Natural killer cell (primary cell): ENCODE data around the gene DHCR24. TPM values are rescaled to one million over a fixed set of nuclear protein-coding genes. Genes with fewer than 3 reads are reported as not detected.

Source experiments
- ATAC-seq, 3 donors: fragments of 150-1000 bp in 2 of 3; fragments of 200-7000 bp in 1 of 3; cut with Tn5 transposase; 1 replicate in 1 of 3; 2 replicates in 2 of 3; pipeline ENCODE4 v1.10.0; 2021; ENCODE audit warnings: mild to moderate bottlenecking in 2 of 3, moderate library complexity in 2 of 3
- DNase-seq, 2 donors: peaks; one replicate each; pipeline versions ENCODE4 v3.0.0 to v3.0.0-alpha.2; 2013 to 2021; ENCODE audit warnings: mixed read lengths in 1 of 2
- H3K27ac ChIP-seq: one replicate; pipeline ENCODE4 v1.5.1; 2013; ENCODE audit warnings: mild to moderate bottlenecking, low read length
- H3K27me3 ChIP-seq: one replicate; pipeline ENCODE4 v1.6.1; 2013; ENCODE audit warnings: low read length; ENCODE audit not compliant: control insufficient read depth, insufficient read depth
- H3K36me3 ChIP-seq: one replicate; pipeline ENCODE4 v1.6.1; 2013; ENCODE audit warnings: low read length; ENCODE audit not compliant: control insufficient read depth, insufficient read depth
- H3K4me1 ChIP-seq: one replicate; pipeline ENCODE4 v1.6.1; 2013; ENCODE audit warnings: low read length; ENCODE audit not compliant: control insufficient read depth, insufficient read depth
- H3K4me3 ChIP-seq: one replicate; pipeline ENCODE4 v1.5.1; 2013; ENCODE audit warnings: low read length
- H3K9me3 ChIP-seq: one replicate; pipeline ENCODE4 v1.6.1; 2013; ENCODE audit warnings: low read length; ENCODE audit not compliant: control insufficient read depth, insufficient read depth
- H3K27ac Mint-ChIP-seq, 2 donors: one replicate each; pipeline ENCODE4 v1.8.0; 2022; ENCODE audit warnings: mild to moderate bottlenecking in 2 of 2, mixed read lengths in 2 of 2, moderate library complexity in 1 of 2
- H3K27me3 Mint-ChIP-seq, 2 donors: one replicate each; pipeline ENCODE4 v1.8.0; 2022; ENCODE audit warnings: low read depth in 2 of 2, mixed read lengths in 2 of 2
- H3K36me3 Mint-ChIP-seq: one replicate; pipeline ENCODE4 v1.8.0; 2022; ENCODE audit warnings: mixed read lengths
- H3K4me1 Mint-ChIP-seq, 2 donors: one replicate each; pipeline ENCODE4 v1.8.0; 2022; ENCODE audit warnings: mixed read lengths in 2 of 2
- H3K4me3 Mint-ChIP-seq: one replicate; pipeline ENCODE4 v1.8.0; 2022; ENCODE audit warnings: mild to moderate bottlenecking, moderate library complexity, mixed read lengths
- H3K9me3 Mint-ChIP-seq, 2 donors: one replicate each; pipeline ENCODE4 v1.8.0; 2022; ENCODE audit warnings: mixed read lengths in 2 of 2
- WGBS: methylation state at CpG from one replicate; pipeline ENCODE4 v1.1.7; 2013; ENCODE audit warnings: missing lambda C conversion rate; ENCODE audit not compliant: insufficient coverage; 5-methylcytosine and 5-hydroxymethylcytosine counted together
- intact Hi-C: fragments of 100-400 bp; cut with micrococcal nuclease; formaldehyde crosslinking; loops from one replicate; pipeline ENCODE4 v1.14.2; 2022
- total RNA-seq, 4 donors: library from RNA; stranded (reverse); fragments of 120-200 nt in 1 of 4; gene quantifications; one replicate each; pipeline versions ENCODE4 v1.2.3 to v1.2.4, GENCODE V29; 2013 to 2022
- TF ChIP-seq, protein P1 (sequence below): fragments of 200-600 bp; IDR thresholded peaks from one replicate; pipeline ENCODE4 v1.8.0; 2022; ENCODE audit warnings: antibody characterized with exemption

Gene DHCR24
- total RNA-seq, 3 donors from 2014 or later (not counting 1 experiment from before 2014, with no cell fraction given), result 8.7 to 17.2 (median 10.4) TPM

DNA sequence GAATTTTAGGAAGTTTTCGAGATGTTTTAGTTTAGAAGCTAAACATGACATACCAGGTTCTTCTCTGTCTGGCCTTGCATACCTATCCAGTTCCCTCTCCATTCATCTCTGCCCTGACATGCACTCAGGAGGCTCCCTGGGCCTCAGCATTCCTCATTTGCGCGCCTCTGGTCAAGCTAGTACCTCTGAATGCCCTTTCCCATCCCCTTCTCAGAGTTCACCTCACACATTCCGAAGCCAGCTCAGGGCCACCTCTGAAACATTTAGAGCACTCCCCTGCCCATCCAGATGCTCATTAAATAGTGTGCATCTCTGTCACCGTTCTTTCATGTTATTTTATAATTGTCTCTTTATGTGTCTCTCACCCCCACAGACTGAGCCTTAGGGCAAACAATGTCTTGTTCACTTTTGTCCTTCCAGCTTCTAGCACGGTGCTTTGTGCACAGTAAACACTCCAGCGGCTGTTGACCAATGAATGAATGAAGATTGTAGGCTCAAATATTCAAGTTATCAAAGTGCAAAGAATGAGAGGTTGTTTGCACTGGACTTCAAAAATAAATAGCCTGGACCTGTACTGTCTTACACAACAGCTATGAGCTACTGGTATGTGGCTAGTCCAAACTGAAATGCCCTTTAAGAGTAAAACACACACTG lies 1.2 kb upstream of the DHCR24 start:
- H3K4me1 Mint-ChIP-seq, result peaks cover 47 to 51% of the 10 kb centered on the region in 2 donors
- WGBS, result 97% methylated on average over 7 of the region's 7 CpGs
- intact Hi-C loops, result no loop called here
- Histone ChIP-seq H3K27ac (no peak overlapping the region), H3K27me3 (peaks cover 2% of the 10 kb centered on the region), H3K9me3 (no peaks in the 10 kb centered on the region), H3K36me3 (no peaks in the 10 kb centered on the region), H3K4me3 (no peak overlapping the region), H3K4me1 (peaks cover 20% of the 10 kb centered on the region)
- no peak for DNase-seq
- peak overlapping the region; percentile 94 for H3K4me3 Mint-ChIP-seq
- peaks cover 7 to 11% of the 10 kb centered on the region in 2 donors for H3K27me3 Mint-ChIP-seq
- H3K9me3 Mint-ChIP-seq, result no peaks in the 10 kb centered on the region
- TF ChIP-seq, protein P1, sequence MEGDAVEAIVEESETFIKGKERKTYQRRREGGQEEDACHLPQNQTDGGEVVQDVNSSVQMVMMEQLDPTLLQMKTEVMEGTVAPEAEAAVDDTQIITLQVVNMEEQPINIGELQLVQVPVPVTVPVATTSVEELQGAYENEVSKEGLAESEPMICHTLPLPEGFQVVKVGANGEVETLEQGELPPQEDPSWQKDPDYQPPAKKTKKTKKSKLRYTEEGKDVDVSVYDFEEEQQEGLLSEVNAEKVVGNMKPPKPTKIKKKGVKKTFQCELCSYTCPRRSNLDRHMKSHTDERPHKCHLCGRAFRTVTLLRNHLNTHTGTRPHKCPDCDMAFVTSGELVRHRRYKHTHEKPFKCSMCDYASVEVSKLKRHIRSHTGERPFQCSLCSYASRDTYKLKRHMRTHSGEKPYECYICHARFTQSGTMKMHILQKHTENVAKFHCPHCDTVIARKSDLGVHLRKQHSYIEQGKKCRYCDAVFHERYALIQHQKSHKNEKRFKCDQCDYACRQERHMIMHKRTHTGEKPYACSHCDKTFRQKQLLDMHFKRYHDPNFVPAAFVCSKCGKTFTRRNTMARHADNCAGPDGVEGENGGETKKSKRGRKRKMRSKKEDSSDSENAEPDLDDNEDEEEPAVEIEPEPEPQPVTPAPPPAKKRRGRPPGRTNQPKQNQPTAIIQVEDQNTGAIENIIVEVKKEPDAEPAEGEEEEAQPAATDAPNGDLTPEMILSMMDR, result no peak
- H3K27ac Mint-ChIP-seq, result peak overlapping the region in 1 of 2 donors; percentile 48
- H3K36me3 Mint-ChIP-seq, result no peaks in the 10 kb centered on the region
- ATAC-seq, result no peak

DNA sequence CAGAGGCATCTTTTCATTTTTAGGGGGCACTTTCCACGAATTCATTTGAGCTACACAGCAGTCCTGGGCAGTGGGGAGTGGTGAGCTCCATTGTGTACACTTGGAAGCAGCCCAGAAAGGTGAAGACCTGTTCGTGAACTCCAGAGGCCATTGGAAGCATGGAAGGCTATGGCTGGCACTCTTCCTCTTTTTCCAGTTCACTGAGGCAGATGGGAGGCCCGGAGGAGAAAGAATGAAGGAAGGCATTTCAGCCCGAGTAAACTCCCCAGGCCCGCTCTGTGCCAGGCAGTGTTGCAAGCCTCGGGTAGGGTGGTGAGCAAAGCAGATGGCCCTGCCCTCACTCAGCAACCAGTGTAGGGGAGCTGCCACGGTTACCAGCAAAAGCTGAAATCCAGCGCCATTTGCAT lies 673 bp upstream of the DHCR24 start:
- ATAC-seq, result no peak
- Mint-ChIP-seq H3K27ac (peak overlapping the region; percentile 62 to 68), H3K4me1 (peaks cover 51 to 52% of the 10 kb centered on the region in 2 donors), H3K4me3 (peak overlapping the region; percentile 94), H3K27me3 (peaks cover 7 to 11% of the 10 kb centered on the region in 2 donors), H3K9me3 (no peaks in the 10 kb centered on the region), H3K36me3 (no peaks in the 10 kb centered on the region)
- H3K27ac ChIP-seq, result no peak overlapping the region
- no peaks in the 10 kb centered on the region for H3K9me3 ChIP-seq
- H3K36me3 ChIP-seq, result no peaks in the 10 kb centered on the region
- intact Hi-C loops, result no loop called here
- DNase-seq, result no peak
- TF ChIP-seq, protein P1, result no peak
- WGBS, result 51% methylated on average over 8 of the region's 8 CpGs
- peaks cover 2% of the 10 kb centered on the region for H3K27me3 ChIP-seq
- H3K4me1 ChIP-seq, result peaks cover 20% of the 10 kb centered on the region
- peak overlapping the region; percentile 75 for H3K4me3 ChIP-seq

DNA sequence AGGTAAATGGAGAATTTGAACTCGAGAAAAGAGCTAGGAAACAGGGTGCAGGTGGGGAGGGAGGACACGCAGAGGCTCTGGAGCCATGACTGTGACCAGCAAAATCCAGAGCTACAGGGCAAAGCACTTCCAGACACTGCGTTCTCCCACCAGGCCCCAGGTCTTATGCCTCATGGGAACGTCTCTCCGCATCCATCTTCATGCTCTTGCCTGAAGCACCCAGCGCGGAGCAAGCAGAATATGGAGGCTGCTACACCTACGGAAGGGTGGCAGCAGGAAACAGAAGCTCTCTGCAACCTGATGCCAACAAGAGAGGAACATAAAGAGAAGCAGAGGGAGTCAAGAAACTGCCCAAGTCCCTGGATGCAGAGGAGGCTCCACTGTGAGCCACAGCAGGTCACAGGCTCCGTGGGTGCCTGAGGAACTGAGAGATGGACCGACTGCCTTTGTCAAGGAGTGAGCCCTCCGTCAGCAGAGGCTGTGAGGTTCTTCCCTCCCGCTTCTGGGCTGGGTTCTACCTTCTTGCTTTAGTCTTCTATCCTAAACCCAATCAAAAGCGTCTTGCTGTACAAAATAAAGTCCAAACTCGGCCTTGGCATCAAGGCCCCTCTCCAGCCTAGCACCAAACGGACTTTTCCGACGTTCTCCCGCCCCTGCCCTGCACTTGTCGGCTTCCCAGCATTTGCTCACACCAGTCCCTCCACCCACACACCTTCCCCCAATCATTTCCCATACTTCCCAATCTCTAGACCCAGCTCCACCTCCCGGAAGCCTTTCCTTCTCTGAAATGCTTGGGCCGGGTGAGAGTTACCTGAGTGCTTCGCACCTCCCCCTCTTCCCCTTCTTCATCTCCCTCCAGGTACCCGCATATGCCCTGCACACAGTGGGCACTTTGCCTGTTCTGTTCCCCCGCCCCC lies 930 bp downstream of the DHCR24 start:
- no peaks in the 10 kb centered on the region for H3K9me3 Mint-ChIP-seq
- TF ChIP-seq, protein P1, result no peak
- Histone ChIP-seq H3K36me3 (no peaks in the 10 kb centered on the region), H3K27me3 (peaks cover 2% of the 10 kb centered on the region), H3K4me3 (peak overlapping the region; percentile 75), H3K4me1 (peaks cover 20% of the 10 kb centered on the region), H3K9me3 (no peaks in the 10 kb centered on the region), H3K27ac (no peak overlapping the region)
- H3K27ac Mint-ChIP-seq, result peak overlapping the region; percentile 62 to 68
- no peak for ATAC-seq
- WGBS, result 49% methylated on average over 24 of the region's 24 CpGs
- peaks cover 7 to 8% of the 10 kb centered on the region in 2 donors for H3K27me3 Mint-ChIP-seq
- H3K4me1 Mint-ChIP-seq, result peaks cover 51 to 61% of the 10 kb centered on the region in 2 donors
- peak overlapping the region; percentile 94 for H3K4me3 Mint-ChIP-seq
- intact Hi-C loops, result no loop called here
- no peaks in the 10 kb centered on the region for H3K36me3 Mint-ChIP-seq
- DNase-seq, result no peak
